HG02970 (cell line): Measurements from ENCODE around the gene CRYL1.

Experiments used
- ATAC-seq: cut with Tn5 transposase; IDR thresholded peaks from one replicate; pipeline ENCODE4 v1.9.1; 2021; ENCODE audit warnings: mild to moderate bottlenecking, moderate library complexity, moderate number of reproducible peaks; ENCODE audit not compliant: unreplicated experiment, low FRiP score

The CRYL1 gene

DNA sequence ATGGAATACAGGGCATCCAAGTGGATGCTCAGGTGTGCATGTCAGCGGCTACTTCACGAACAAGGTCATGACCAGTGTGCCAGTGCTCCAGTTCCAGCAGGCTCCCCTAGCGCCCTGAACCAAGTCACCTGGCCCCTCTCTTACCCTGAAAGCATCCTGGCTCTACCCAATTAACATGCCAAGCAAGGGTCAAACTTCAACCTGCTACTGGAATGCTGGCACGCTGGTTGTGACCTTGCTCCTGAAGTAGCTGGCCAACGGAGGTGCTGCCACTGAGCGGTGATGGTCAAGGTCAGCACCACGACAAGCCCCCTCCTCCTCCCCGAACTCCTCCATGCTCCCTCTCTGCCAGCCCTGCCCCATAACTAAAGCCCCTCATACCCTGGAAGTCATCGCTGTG lies 96.0 kb downstream of the CRYL1 start:
- no peak for ATAC-seq

DNA sequence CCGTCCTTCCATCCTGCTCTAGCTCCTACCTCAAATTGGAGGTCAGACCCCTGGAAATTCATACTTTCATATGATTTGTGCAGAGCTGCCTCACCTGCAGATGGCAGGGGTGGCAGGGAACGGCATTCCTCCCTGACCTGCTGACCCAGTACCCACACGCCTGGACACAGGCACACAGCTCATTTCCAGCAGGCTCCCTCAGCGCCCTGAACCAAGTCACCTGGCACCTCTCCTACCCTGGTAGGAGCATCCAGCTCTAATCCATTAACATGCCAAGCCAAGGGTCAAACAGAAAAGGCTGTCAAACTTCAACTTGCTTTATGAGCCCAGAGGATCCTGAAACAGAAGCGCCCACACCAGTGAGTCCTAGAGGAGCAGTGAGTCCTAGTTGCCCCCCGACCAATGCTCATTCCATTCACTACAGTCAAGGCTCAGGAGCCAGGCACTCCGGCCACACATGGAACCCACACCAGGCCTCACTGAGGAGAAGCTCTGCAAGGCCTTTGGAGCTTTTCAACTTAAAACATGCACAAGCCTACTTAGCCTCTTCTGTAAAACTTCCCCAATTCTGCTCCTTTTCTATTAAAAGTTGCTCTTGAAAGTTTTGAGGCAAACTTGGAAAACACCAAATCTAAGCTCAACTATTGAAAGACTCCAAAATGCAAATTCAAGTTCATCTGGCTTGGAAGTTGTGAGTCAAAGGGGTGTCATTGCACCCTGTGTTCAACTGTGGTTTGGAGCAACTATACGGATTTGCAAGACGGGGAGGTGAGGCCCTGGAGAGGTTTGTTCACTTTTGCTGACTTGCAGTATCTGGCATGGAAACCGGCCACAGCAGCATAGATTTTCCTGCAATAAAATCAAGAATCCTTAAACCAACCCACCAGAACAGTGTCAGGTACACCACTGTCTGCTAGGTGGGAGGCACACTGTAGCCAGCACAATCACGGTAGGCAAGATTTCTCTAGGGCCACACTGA lies 96.7 kb downstream of the CRYL1 start:
- no peak for ATAC-seq

DNA sequence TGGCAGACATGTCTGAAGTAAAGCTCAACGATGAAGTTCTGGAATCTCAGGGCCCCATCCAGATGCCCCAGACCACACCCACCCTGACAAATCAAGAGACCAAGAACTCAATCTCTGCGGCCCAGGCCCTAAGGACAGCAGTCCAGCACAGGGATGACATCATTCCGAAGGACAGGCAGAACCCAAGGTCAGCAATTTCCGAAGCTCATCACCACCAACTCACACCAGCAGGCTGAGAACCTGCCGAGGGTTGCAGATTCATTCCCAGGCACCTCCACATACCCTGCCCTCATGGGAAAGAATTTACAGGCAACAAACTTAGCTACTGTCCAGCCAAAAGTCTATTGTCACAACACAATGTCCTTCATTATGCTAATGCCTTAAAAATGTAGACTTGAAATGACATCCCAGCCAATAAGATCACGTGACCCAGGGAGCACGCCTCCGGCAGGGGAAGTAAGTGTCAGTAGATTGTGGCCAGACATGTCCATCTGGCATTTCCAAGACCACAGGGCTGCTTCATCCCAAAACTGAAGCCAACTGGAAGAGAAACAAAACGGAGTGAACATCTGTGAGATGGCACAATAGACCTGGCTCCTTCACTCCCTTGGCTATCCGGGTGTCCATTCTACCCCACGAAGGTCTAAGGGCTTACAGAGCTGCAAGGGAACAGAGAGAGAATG lies 98.8 kb downstream of the CRYL1 start:
- no peak for ATAC-seq

DNA sequence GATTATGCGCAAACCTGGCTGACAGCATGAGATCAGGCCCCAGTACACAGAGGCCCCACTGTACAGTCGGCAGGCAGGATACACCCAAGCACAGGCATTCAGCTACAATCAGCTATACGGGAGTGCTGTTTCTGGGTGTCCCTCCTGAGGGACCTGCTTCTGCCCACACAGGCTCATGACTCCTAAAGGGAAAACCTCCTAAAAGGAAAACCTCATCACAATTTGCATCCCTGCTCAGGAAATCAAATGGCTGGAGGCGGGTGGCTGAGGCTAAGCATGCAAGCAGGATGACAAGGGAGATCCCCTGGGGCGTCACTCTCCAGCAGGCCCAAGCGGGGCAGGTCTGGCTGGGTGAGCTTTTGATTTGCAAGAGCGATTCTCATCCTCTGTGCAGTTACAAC lies 99.8 kb downstream of the CRYL1 start:
- ATAC-seq: no peak

DNA sequence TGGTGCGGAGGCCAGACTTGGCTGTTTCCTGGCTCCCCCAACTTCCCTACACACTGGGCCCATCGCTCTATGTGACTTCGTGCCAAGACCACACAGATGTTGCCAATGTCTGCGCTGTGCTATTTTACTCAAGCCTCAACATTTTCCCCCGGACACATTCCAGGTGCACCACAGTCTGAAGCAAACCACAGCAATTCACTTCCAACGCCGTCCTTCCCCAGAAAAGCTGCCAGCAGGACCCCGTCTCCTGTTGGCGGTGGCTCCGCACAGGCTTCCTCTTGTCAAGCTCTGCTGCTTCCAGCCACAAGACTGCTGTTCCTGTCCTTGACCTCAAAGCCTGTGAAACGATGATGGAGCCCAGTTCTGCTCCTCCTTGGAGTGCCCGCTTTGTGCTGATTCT lies 100.7 kb downstream of the CRYL1 start:
- no peak for ATAC-seq

DNA sequence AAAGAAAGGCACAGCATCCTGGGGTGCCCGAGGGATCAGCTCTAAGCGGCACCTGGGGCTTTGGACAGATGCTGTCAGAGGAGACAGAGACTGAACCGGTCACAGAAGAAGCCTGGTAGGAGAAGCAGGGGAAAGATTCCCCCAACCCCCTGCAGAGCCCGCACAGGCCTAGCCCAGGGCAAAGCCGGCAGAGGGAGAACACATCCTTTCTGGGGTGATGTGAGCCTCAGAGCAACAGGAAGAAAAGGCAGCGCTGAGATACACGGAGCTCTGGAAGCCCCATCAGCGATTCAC lies 101.2 kb downstream of the CRYL1 start:
- ATAC-seq: no peak

DNA sequence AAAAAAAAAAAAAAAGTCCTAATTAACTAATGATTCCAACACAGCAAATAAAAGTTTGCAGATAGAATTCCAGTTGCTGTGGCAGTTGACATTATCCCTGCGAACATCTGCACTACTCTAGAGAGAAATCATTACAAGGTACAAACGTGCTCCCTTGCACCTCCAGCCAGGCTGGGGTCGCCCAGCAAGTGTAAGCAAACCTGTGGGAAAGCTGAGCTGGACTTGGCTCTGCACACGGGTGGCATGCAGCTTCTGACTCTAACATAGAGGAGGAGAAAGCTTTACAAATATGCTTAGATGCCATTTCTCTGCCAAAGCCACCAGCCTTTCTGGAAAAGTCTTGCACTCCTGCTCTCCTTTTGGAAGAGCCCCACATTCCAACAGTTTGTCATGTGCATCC lies 103.3 kb downstream of the CRYL1 start:
- ATAC-seq: no peak

DNA sequence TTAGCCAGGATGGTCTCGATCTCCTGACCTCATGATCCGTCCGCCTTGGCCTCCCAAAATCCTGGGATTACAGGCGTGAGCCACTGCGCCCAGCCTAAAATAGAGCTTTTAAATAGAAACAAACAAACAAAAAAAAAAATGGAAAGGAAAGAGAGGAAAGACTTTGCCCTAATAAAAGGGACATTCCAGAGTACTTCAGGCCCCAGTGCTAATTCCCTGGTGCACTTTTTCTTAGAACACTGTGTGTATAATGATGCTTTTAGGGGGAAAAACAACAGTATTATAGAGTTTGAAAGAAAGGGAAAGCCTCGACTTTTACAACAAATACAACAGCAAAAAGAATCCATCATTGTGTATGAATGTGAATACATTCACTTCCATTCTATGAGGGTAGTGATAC lies 104.7 kb downstream of the CRYL1 start:
- no peak for ATAC-seq

DNA sequence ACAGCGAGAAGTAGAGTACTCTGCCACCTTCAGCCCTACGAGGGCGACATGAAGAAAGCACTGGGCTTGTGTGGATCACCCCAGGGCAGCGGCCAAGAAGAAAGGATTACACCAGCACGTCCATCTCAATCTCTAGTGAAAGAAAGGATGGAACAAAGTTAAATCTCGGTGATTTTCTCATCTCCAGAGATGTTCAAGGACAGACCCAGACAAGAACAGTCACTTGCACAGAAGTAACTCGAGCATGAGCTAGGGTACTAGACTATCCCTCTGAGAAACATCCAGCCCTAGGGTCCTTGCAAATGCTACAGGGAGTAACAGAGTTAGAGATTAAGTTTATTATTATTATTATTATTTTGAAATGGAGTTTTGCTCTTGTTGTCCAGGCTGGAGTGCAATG lies 106.7 kb downstream of the CRYL1 start:
- no peak for ATAC-seq

DNA sequence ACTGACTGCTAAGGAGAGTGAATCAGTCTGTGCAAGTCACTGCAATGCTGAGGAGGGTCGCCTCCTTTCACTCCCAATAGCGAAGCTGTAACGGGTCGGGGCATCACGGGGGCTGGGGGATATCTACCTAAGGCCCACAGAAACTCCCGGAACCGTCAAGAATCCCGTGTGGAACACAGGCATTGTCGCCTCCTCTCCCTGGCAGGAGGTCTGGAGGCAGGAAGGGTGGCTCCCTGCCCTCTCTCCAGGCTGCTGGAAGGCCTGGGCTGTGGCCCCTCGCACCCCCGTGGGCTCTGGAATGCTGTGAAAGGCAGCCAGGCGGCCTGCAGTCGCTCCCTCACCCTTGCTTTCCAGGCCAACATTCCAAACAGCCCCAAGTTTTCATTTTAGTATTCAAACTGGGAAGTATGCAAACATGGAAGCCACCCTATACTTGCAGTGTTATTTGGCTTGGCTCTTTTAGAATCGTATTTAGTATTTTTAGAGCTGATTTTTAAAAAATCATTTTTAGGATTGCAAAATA lies 109.4 kb downstream of the CRYL1 start:
- ATAC-seq: no peak

DNA sequence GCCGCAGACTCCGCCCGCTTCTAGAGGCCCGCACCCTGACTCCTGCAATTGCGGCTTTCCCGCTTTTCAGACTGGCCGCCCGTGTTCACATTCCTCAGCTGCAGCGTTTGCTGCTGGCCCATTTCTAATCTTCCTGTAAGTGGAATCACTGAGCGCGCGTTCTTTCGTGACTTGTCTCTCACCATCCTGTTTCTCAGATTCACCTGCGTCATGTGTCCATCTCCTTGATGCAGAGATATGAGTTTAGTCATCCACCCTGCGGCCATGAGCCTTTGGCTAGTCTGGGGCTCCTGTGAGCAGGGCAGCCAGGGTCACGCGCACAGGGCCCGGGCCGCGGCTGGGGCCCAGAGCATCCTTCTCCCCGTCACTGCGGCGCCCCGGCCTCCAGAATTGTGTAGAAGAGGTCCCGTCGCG lies 110.0 kb downstream of the CRYL1 start:
- no peak for ATAC-seq

DNA sequence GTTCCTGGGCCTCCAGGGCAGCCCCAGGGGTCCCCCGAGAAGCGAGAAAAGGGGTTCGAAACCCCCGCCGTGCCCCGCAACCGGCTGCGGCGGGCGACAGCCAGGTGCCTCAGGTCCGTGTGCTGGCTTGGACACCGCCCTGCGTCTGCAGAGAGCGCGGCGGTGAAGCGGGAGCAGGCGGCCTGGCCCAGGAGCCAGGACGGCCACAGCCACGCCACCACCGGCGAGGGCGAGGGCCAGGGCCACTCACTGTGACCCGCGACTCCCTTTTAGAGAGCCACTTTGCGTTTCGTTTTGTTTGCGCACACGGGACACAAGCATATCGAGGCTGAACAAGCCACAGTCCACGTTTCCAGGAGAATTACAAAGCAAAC lies 110.4 kb downstream of the CRYL1 start:
- no peak for ATAC-seq

DNA sequence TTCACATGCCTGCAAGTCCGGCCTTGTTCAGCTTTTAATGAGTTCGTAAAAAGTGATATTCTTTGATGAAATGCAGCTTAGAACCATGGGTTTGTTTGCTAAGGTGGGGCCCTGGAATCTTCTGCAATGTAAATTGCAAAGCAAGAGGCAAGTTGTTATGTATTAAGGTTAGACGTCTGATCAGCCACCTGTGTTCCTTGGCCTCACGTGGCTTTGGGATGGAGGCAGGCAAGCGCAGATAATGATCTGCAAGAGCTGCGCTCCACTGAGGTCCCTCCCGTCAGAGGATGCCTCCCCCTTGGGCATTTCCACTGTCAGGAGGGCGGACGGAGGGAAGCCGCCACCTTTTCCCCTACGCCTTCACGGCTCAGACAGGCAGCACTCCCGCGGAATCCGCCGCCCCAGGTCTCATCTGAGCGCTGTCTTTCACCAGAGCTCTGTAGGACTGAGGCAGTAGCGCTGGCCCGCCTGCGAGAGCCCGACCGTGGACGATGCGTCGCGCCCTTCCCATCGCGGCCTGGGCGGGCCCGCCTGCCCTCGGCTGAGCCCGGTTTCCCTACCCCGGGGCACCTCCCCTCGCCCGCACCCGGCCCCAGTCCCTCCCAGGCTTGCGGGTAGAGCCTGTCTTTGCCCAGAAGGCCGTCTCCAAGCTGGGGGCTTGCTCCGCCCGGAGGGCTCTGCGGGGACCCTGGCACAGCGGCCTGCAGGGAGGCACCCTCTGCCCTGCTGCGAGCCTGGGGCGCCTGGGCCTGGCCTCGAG lies 110.9 kb downstream of the CRYL1 start:
- ATAC-seq: no peak

DNA sequence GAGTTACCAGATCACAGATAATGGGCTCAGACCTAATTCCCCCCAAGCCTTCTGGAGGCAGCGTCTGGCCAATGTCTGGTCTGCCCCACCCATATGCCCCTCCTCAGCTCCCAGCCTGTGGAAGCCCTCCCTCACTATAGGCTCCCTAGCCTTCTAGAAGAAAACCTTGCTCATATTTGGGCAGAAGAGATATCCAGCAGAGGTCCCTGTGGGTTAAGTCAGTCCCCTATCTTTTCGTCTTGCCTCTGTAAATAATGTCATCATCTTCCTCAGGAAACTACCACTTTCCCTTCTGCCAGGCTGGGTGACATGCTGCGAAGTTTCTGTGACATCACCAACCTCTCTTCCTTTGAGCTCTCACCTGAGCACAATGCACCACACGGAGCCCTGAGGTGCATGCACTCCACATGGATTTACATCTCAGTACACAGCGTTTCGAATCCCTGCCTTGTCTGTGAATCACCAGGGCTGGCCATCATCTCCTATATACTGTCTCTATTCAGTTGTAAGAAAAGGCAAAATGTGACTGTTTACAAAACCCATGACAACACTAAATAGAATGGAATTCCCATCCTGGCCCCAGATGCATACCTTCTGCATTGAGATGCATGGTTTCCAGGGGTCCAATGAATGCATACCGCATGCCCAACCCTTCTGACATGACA lies 112.8 kb downstream of the CRYL1 start:
- no peak for ATAC-seq

DNA sequence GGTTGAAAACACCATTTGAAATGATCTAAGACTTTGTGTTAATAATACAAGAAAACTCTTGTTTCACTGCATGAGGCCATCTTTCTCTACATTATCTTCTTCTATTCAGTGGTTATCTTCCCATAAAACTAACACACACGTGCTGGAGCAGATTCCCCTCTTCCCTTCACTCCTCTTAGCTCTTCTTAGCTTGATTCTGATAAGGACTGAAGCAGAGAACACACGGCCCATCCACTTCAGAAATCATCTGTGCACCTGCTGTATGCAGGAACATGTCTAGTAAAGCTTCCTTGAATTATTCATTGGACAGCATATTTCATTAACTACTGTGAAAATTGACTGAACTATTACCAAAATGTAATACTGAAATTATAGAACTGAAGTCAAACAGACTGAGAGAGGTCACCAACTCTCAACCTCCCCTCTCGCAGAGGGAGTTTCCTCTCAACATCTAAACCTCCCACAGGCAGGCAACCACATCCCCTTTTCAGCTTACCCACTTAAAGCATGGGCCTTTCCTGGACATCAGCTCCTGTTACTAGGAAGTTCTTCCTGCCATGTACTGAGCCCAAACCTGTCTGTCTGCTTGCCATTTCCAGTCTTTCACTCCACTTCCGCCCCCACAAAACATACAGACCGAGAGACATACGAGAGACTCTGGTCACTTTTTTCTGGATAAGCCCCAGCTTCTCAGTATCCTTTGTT lies 113.9 kb downstream of the CRYL1 start:
- ATAC-seq: peak; percentile 78

DNA sequence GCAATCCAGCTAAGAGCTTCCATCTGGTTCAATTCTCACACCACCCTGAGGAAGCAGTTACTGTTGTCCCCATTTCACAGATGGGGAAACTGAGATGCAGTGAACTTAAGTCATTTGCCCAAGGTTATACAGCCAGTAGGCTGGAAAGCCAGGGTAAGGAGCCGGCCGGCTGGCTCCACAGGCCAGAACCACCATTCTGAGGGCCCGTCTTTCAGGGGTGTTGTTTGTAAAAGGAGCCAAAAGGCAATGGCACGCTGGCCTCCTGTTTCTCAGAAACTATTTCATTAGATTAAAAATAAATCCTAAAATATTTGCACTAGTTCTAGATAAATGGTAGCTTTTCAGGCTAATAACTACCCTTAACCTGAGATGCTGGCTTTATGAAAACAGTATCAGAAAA lies 114.9 kb downstream of the CRYL1 start:
- ATAC-seq: no peak

DNA sequence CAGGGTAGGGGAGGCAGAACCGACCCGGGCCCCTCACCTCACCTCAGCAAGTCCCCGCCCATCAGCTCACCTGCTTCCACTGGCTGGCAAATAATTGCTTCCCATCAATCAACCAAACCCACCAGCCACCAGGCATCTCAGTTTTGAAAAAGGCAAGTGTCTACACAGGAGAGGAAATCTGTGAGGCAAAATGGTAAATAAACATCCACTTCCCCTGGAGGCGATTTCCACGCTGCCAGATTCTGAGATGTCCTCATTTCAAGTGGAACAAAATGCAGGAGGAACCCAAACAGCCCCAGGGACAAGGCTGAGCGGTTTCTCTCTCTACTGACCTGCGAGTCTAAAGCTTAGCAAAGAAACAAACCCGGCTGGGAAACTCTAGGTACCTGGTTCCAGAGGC lies 117.5 kb downstream of the CRYL1 start:
- no peak for ATAC-seq

DNA sequence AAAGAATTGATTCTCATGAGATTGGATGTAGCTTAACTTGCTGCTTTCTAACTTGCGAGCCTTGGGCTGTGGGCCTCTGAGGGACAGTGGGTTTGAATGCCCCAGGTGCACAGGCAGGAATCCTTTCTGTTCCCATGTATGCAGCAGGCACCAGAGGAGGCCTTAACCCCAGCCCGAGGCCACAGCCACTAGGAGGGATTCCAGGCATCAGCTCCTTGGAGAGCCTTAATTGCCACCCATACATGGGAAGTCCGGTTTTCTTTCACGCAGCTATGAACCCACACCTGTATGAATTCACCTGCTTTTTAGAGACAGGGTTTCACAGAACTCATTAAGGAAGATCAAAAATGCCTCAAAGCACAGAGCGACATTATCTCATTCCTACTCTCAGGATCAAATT lies 117.9 kb downstream of the CRYL1 start:
- ATAC-seq: no peak

DNA sequence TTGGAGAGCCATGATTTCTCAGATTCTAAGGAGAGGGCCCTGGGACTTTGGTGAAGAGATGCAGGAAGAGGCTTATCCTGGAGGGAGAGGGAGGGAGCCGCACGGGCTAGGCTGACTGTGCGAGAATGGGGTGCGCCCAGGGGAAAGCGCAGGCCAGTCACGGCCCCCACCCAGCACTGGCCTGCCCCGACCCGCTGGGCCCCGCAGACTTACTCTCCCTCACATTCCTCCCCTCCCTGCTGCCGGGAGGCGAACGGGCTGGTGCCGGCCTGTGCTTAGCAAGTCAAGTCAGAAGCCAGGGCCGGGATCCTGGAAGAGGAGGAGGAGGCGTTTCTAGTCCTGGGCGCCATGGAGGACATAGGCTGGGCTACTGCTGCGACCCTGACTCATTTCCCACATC lies 120.0 kb downstream of the CRYL1 start:
- no peak for ATAC-seq
